ENCODE data around the gene NCOA6.

GRCh38 chr20:34736106-34736735, 89.2 kb downstream of the NCOA6 start:
- TF ChIP-seq CTCF (IDR thresholded peaks at IDR 0.05; ENCODE audit: poor library complexity, severe bottlenecking) (no peak), EZH2 (IDR thresholded peaks at IDR 0.05; ENCODE audit: borderline replicate concordance, insufficient read depth, low read length, poor library complexity, severe bottlenecking) (no peak), POLR2AphosphoS5 (IDR thresholded peaks at IDR 0.05) (no peak)
